GM18907 (cell line): ENCODE measurements around the gene DPH1.

Source experiments
- ATAC-seq: cut with Tn5 transposase; IDR thresholded peaks from one replicate; pipeline ENCODE4 v1.9.1; 2021; ENCODE audit warnings: mild to moderate bottlenecking, moderate library complexity; ENCODE audit not compliant: unreplicated experiment

Gene DPH1

DNA sequence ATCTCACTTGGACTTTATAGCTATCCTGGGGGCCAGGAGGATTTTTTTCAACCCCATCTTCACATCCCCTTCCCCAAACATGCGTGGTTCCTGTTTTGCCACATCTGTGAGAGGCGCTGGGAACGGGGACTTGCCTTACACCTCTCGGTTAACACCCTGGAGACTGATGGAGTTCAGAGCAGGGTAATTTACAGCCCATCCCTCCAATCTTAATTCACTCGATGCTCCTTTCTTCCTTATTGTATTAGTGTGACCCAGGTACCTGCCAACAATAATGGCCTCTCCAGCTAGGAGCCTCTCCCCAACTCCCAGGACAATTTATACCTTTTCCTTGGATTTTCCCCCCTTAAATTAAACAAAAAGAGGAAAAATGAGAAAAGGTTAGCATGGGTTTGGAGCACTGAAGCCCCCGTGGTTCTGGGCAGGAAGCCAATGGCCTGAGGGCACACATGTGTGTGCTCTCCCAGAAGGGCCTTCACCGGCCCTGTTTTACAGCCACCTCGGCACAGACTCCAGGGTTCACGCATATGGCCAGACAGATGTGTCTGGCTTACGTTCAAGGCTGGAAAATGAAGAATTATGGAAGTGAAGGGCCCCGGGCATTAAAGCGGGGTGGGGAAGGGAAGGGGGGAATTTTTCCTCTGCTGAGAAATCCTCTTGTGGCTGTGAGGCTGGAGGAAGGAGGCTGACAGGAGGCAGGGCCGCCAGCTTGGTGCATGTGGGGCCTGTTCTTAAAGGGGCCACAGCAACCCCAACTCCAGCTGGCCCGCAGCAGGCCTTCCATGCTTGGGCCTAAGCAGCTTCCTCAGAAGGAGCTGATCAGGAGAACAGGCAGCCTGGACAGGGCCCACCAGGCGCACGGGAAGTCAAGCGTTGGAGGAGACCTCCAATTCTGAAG is 46.4 kb downstream of the DPH1 start:
- ATAC-seq = no peak

DNA sequence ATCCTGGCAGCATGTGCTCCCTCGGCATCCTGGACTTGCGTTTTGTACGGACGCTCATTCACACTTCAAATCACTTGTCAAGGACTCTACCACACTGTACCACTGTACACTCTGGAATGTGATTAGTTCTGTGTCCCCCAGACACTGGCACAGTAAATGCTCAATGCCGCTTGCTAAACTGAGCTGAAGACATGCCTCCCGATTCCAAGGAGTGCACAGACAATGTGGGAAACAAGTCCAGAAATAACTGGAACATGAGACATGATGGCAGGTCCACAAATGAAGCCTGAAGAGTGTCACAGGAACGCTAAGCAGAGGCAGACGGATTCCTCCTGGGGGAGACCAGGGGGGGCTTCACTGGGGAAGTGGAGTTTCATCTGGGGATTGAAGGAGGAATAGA is 47.1 kb downstream of the DPH1 start:
- ATAC-seq = no peak

DNA sequence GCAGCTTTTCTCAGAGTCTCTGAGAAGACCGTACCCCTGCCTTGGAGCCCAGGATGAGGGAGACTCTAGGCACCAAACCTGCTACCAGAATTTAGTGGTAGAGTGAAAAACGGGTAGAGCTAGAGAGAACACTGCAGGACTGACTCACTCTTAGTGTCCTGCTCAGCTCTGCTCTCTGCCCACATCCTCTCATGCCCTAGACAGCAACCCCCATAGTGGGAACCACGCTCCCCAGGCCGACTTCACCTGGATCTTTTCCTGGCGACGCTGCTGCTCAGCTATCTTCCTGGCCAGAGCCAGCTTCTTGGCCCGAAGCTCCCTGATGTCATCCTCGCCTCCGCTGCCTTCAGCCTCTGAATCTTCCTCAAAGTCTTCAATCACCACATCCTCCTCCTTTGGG is 51.6 kb downstream of the DPH1 start:
- ATAC-seq = no peak

DNA sequence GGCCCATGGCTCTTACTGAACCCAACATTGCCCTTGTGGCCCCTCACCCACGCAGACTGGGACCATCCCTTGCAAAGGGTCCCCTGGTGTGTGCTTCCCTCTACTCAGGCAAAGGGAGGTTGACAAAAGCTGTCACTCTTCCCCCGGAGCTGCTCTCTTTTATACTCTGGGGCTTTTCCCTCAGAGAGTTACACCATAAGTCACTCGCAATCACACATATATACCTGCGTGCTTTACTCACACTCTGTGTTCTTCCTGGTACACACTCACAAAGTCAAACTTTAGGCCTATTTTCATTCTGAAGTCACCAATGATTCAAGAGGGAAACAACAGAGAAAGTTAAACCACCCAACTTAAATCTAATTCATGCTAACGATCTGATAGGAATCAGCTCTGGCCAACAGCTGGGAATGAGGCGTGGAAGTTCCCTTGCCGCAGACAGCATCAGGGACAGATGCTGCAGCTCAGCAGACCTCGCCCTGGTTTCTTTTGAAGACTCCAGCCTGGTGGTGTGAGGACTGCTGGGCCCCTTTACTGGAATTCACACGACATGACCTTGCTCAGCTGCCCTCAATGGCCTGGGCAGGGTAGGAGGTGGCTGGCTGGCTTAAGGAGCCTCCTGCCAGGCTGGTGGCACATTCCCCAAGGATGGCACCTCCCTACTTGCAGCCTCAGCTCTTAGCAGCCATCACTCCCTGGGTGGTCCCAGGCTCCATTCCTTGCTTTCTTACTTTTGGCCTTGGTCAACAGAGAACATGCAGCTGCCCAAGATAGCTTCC is 52.2 kb downstream of the DPH1 start:
- no peak for ATAC-seq

GRCh38 chr17:2083613-2084035 is 53.7 kb downstream of the DPH1 start:
- peak; percentile 57 for ATAC-seq

GRCh38 chr17:2084036-2084765 is 54.2 kb downstream of the DPH1 start:
- ATAC-seq = peak; percentile 8

DNA sequence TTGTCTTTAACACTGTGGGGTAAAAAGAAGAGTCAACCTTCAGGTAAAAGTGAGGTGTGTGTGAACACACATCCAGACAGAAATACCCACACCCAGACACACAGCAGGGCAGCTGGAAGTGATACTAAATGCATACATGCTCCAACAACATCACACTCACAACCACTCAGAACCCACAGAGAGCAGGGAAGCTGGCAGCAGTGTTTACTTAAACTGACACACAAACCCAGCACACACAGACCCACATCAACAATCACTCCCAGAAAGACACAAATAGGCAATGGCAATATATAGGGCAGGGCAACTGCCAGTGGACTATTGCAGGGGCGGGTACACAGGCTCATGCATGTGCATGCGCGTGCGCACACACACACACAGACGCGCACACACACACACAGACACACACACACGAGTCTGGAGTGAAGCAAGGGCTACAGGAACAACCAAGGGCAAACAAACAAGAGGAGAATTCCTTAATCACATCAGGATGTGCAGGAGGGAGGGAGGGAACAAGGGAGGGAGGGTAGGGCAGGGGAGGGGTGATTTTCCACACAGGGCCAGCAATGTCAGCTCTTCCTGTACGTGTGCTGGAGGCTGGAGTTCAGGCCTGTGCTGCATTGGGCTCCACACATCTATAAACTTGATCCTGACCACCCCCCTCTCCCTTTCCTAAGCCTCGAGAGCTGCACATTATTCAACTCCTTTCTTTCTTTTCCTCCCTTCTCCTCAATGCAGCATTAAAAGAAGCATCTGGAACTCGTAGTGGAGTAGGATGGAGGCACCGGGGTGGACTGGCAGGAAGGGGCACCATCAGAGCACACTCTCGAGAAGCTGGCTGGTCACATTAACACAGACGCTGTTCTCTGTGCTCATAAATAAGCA is 55.1 kb downstream of the DPH1 start:
- ATAC-seq = no peak

DNA sequence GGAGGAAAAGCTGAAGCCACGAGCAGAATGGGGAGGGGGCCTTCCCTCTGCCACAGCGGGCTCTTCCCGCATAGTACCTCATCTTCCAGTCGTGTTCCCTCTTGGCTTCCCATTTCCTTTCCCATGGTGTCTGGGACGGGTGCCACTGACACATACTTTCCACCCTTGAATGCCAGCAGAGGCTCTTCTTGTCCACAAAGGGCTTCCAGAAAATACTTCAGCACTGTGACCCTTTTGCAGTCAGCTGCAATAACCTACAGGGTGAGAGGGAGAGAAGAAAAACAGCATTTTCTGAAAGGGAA is 55.6 kb downstream of the DPH1 start:
- no peak for ATAC-seq

DNA sequence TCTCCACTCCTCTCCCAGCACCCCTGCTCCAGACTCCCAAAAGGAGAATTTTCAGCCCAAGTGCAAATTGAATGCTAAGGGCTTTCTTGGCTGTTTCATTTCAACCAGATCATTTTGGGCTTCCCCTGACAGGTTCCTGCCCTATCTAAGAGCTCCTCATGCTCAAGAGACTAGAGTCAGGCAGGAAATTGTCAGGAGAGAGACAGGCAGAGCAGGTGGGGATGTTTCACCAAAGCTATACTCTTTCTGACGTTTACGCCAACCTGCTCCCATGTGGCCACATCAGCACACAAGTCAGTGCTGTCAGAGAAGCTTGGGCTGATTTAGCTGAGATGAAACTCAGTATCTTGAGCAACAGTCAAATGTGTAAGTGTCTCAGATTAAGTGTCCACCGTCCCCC is 56.4 kb downstream of the DPH1 start:
- ATAC-seq = no peak

DNA sequence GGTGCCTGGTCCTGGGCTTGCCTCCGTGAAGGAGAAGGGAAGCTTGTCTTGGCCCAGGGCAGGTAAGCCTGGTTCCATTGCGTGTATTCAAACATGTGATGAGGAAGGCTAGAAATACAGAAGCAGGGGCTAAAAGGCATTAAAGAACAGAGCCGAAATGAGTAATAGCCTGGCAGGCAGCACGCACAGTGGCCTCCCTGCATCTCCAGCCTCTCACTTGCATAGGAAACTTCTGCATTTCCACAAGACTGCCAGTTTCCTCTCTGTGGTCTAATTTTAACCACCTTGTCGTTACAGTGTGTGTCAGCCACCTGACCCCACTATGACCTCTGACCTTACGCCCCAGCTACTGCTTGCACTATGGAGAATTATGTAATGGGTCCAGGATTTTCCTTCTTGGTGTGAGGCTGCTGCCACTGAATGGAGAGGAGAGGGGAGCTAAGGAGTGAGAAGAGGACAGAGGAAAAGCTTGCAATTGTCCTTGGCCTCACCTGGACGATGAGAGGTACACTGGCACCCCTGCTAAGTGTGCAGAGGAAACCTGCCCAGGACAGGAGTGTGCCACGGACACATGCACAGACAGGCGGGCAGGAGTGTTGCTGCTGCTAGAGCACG is 57.8 kb downstream of the DPH1 start:
- ATAC-seq = peak; percentile 50

DNA sequence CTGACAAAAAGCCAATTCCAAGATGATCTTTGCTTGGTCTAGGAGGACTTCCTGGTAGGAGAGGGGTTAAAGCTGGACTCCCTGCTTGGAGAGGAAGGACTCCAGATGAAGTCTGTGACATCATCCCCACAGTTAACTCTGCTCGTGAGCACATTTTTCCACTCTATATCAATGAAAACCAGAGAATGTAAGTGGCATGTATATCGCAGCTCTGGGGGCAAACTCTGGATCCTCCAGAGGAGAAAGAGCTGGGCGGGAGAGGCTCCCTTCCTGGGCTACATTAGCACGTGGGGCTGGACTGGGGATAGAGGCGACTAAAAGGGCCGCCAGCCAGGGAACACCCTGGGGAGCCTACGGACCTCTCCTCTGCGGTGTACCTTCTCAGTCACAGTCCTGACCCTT is 59.1 kb downstream of the DPH1 start:
- ATAC-seq = peak; percentile 26

DNA sequence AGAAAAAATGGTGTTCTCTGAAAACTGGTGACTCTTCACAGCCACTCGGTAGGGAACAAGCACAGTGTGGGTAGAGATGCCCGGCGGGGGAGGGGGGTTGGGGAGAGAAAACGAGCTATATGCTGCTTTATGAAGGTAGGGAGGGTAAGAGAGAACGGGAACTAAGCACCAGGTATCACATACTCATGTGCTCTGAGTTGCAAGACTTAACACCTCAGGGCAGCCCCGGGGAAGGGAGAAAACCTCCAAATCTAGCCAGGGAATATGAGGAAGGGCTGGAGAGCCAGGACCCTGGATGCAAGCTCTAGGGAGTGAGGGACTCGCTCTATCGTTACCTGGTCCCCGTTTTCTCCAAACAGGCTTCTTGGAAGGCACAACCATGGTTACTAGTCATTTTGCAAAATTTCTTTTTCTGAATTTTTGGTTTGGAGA is 60.3 kb downstream of the DPH1 start:
- ATAC-seq = no peak

GRCh38 chr17:2090804-2091534 is 61.0 kb downstream of the DPH1 start:
- no peak for ATAC-seq

DNA sequence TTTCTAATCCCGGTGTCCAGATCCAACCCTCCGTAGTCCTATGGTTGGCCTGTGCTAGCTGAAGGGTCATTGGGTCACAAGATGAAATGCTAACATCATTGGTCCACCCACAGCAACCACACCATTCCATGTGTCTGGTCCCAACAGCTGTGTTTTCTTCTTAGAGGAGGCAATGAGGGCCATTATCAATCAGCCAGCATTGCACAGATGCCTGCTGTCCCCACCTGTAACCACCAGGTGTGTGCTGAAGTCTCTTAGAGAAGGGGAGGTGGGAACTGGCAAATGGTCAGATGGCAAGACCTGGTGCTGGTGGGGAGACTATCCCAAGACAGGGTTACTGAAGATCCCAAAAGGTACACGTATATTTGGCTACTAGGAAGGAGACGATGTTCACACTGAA is 62.3 kb downstream of the DPH1 start:
- ATAC-seq = no peak

DNA sequence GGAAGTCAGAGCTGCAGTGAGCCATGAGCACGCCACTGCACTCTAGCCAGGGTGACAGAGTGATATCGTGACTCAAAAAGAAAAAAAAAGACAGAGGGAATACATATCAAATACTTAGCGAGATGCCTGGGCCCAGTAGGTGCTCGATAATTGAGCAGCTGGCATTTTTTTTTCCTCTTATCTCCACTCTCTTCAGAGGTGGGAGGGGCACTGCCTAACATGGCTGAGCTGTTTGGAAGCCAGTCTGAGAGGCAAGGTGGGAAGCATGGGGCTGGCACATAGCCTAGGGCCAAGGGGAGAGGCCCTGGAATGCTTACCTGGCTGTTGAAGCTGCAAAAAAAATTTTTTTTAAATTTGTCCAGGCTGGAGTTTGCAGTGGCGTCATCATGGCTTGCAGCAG is 63.4 kb downstream of the DPH1 start:
- ATAC-seq = no peak
